Endothelial cell of umbilical vein (primary cell): ENCODE results near the gene CHGA. TPM values are rescaled to one million over a fixed set of nuclear protein-coding genes. Genes with fewer than 3 reads are reported as not detected.

Source experiments
- BruUV-seq: library from RNA; stranded (reverse); fragments of 400-500 nt; replicated peaks from 2 replicates; lab custom pipeline; 2021; lab: Mats Ljungman, UMichigan
- CTCF ChIA-PET: fragments of 300-600, 350-600 bp; sonication (Branson Sonifier 250); formaldehyde crosslinking; loops from one replicate; lab custom pipeline; 2021; ENCODE audit warnings: antibody characterized with exemption, inconsistent platforms; lab: Charles Lee
- POLR2A ChIA-PET: fragments of 300-600, 350-600 bp; sonication (Branson Sonifier 250); formaldehyde crosslinking; loops from one replicate; lab custom pipeline; 2021; ENCODE audit warnings: antibody characterized with exemption, inconsistent platforms; lab: Charles Lee
- DNase-seq: peaks from one replicate; pipeline ENCODE4 v3.0.0-alpha.2; 2011; ENCODE audit warnings: low read depth, low spot score
- FAIRE-seq: peaks from 2 replicates; lab custom pipeline; 2011; peaks lifted over from hg19 to GRCh38; lab: Jason Lieb, UNC
- H2AFZ ChIP-seq: 2 replicates; pipeline ENCODE4 v1.6.0; 2012; ENCODE audit warnings: low read depth, low read length, control low read depth, inconsistent platforms
- H3K27ac ChIP-seq: 2 replicates; pipeline ENCODE4 v1.5.1; 2011; ENCODE audit warnings: low read depth, mild to moderate bottlenecking, control low read depth, low read length, moderate library complexity; ENCODE audit not compliant: insufficient read depth
- H3K27me3 ChIP-seq, 2 experiments: 2 replicates each; pipeline versions ENCODE4 v1.6.0 to v1.6.1; 2011; ENCODE audit warnings: low read length in 2 of 2, mixed read lengths in 1 of 2; ENCODE audit not compliant: control insufficient read depth in 2 of 2, insufficient read depth in 2 of 2
- H3K36me3 ChIP-seq, 2 experiments: 2 replicates in 1 of 2; 3 replicates in 1 of 2; pipeline ENCODE4 v1.5.1; 2011; ENCODE audit warnings: low read length in 2 of 2, mild to moderate bottlenecking in 1 of 2, moderate library complexity in 1 of 2; ENCODE audit not compliant: control insufficient read depth in 2 of 2, insufficient read depth in 2 of 2; ENCODE audit errors: extremely low read depth in 1 of 2
- H3K4me1 ChIP-seq: 3 replicates; pipeline ENCODE4 v1.5.1; 2011; ENCODE audit warnings: mild to moderate bottlenecking, low read length; ENCODE audit not compliant: control insufficient read depth, insufficient read depth; ENCODE audit errors: extremely low read depth
- H3K4me2 ChIP-seq: 2 replicates; pipeline ENCODE4 v1.6.1; 2011; ENCODE audit warnings: low read length, control low read depth, mixed read lengths; ENCODE audit not compliant: insufficient read depth
- H3K4me3 ChIP-seq, 3 experiments: fragments of 200-600 bp in 1 of 3; sonication (generic), shearing (Covaris generic) in 1 of 3; replicated peaks in 1 of 3; 2 replicates each; pipeline ENCODE4 v1.5.1; 2011 to 2016; ENCODE audit warnings: control low read depth in 3 of 3, low read length in 3 of 3, mild to moderate bottlenecking in 2 of 3, inconsistent platforms in 1 of 3, low read depth in 1 of 3, moderate library complexity in 1 of 3; ENCODE audit not compliant: insufficient read depth in 1 of 3
- H3K79me2 ChIP-seq: 2 replicates; pipeline ENCODE4 v1.6.0; 2012; ENCODE audit warnings: low read length, inconsistent platforms; ENCODE audit not compliant: control insufficient read depth, insufficient read depth
- H3K9ac ChIP-seq: replicated peaks from 2 replicates; pipeline ENCODE3; 2011; ENCODE audit warnings: low read length, control low read depth; ENCODE audit not compliant: insufficient read depth; ENCODE audit errors: extremely low read depth
- H3K9me1 ChIP-seq: replicated peaks from 3 replicates; pipeline ENCODE4 v1.6.0; 2011; ENCODE audit warnings: mild to moderate bottlenecking, low read length; ENCODE audit not compliant: control insufficient read depth, insufficient read depth; ENCODE audit errors: extremely low read depth
- H3K9me3 ChIP-seq: replicated peaks from 2 replicates; pipeline ENCODE4 v1.5.1; 2012; ENCODE audit warnings: low read length, inconsistent platforms; ENCODE audit not compliant: control insufficient read depth, insufficient read depth
- H4K20me1 ChIP-seq: replicated peaks from 2 replicates; pipeline ENCODE3; 2011; ENCODE audit warnings: mild to moderate bottlenecking, low read length; ENCODE audit not compliant: control insufficient read depth, insufficient read depth; ENCODE audit errors: extremely low read depth
- CTCF ChIP-seq, 2 donors: IDR thresholded peaks; 1 replicate in 1 of 2; 2 replicates in 1 of 2; pipeline ENCODE4 v1.5.1; 2011; ENCODE audit warnings: low read length in 2 of 2, mild to moderate bottlenecking in 2 of 2, moderate library complexity in 2 of 2, control low read depth in 1 of 2, inconsistent platforms in 1 of 2, low read depth in 1 of 2; ENCODE audit not compliant: insufficient read depth in 1 of 2; ENCODE audit errors: extremely low read depth in 1 of 2
- EZH2 ChIP-seq: IDR thresholded peaks from 2 replicates; pipeline ENCODE4 v1.6.1; 2012; ENCODE audit warnings: borderline replicate concordance, low read depth, mild to moderate bottlenecking, moderate library complexity, low read length, inconsistent platforms; ENCODE audit not compliant: severe bottlenecking
- FOS ChIP-seq: IDR thresholded peaks from 2 replicates; pipeline ENCODE4 v1.6.1; 2011; ENCODE audit warnings: mild to moderate bottlenecking, low read length, moderate library complexity, borderline replicate concordance; ENCODE audit not compliant: insufficient read depth
- GATA2 ChIP-seq: IDR thresholded peaks from 2 replicates; pipeline ENCODE4 v1.7.0; 2011; ENCODE audit warnings: low read depth, mild to moderate bottlenecking, moderate library complexity, mixed read lengths, low read length; ENCODE audit not compliant: insufficient read length, insufficient read depth
- JUN ChIP-seq: IDR thresholded peaks from 2 replicates; pipeline ENCODE4 v1.6.1; 2011; ENCODE audit warnings: borderline replicate concordance, low read depth; ENCODE audit not compliant: insufficient read length, insufficient read depth
- MYC ChIP-seq: IDR thresholded peaks from one replicate; pipeline ENCODE4 v1.6.1; 2011; ENCODE audit warnings: mild to moderate bottlenecking, low read depth, low read length
- POLR2A ChIP-seq: IDR thresholded peaks from 2 replicates; pipeline ENCODE4 v1.6.1; 2012; ENCODE audit warnings: low read depth, mild to moderate bottlenecking, control low read depth, low read length
- POLR2AphosphoS5 ChIP-seq: IDR thresholded peaks from 2 replicates; pipeline ENCODE4 v1.6.1; 2012; ENCODE audit warnings: low read depth, mild to moderate bottlenecking, control low read depth, low read length, moderate library complexity; ENCODE audit not compliant: insufficient read depth
- dilution Hi-C: fragments of 300-500 bp; cut with MboI; formaldehyde crosslinking; loops from one replicate; pipeline ENCODE4 v1.15.0; 2019; ENCODE audit warnings: low sequenced_read_pairs; ENCODE audit not compliant: extremely low pct_ligation_motif_present
- intact Hi-C: fragments of 100-400 bp; cut with micrococcal nuclease; formaldehyde crosslinking; loops from one replicate; pipeline ENCODE4 v1.10.0; 2022
- polyA plus RNA-seq, 4 experiments: library from polyadenylated mRNA; depleted of rRNA in 3 of 4; stranded (reverse) in 3 of 4; unstranded in 1 of 4; fragments of >200 nt; gene quantifications; 2 replicates each; pipeline versions ENCODE4 v1.2.1 to v1.2.3, GENCODE V29; 2011 to 2012; ENCODE audit warnings: missing spikeins in 1 of 4
- total RNA-seq: library from RNA; stranded (reverse); gene quantifications from 2 replicates; pipeline ENCODE4 v1.2.3, GENCODE V29; 2021
- TF ChIP-seq, protein P1 (sequence below): IDR thresholded peaks from 2 replicates; pipeline ENCODE4 v1.6.1; 2011; ENCODE audit not compliant: insufficient read depth, insufficient read length

CHGA gene
- total and polyA plus RNA-seq, 2 donors (not counting 3 experiments of a cell fraction or from before 2014, with no cell fraction given): not detected

DNA sequence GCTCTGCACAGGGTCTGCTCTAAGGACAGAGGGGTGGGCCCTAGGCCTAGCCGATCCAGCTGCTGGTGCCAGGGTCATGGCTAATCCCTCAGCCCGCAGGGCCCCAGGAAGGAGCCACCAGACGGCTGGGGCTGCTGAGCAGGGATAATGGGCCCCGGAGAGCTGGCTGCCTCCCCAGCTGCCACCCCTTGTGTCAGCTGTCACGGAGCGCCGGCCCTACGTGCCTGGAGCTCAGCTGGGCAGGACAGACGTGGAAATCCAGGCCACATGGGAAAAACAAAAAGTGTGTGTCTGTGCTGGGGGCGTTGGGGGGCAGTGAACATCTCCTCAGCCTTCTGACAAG, 36.2 kb downstream of the CHGA start:
- no peaks in the 10 kb centered on the region for H3K79me2 ChIP-seq
- no peaks in the 10 kb centered on the region for H4K20me1 ChIP-seq
- H3K4me2 ChIP-seq: no peak overlapping the region
- no peak for DNase-seq
- no peak overlapping the region for H2AFZ ChIP-seq
- CTCF ChIA-PET: interaction anchor here (0.6 to 1.5 kb wide), 5 partner anchors 10 to 1011 kb away, joined by 3 to 7 read pairs (median 4); no protein-coding TSS in a partner anchor
- peaks cover 0 to 2% of the 10 kb centered on the region in 2 experiments for H3K36me3 ChIP-seq
- BruUV-seq: no TSS peak
- H3K4me3 ChIP-seq: no peak overlapping the region
- no peak for FAIRE-seq
- no peak overlapping the region for H3K27ac ChIP-seq
- no peak overlapping the region for H3K9ac ChIP-seq
- peaks cover 8% of the 10 kb centered on the region for H3K4me1 ChIP-seq
- no peak for TF ChIP-seq GATA2
- no peak for TF ChIP-seq CTCF (IDR thresholded peaks at IDR 0.05; ENCODE audit: extremely low read depth in 1 of 2, insufficient read depth in 1 of 2, low read depth in 1 of 2, low read length in 2 of 2)
- no peak for TF ChIP-seq MYC
- no peak for TF ChIP-seq JUN
- TF ChIP-seq, protein P1, sequence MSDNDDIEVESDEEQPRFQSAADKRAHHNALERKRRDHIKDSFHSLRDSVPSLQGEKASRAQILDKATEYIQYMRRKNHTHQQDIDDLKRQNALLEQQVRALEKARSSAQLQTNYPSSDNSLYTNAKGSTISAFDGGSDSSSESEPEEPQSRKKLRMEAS: no peak
- TF ChIP-seq POLR2AphosphoS5: no peak
- no peak for TF ChIP-seq FOS
- no peak for TF ChIP-seq EZH2
- TF ChIP-seq POLR2A: no peak
- dilution Hi-C loops (loop anchor here (25.0 kb wide), 1 partner anchor 178 kb away; no protein-coding TSS in a partner anchor), intact Hi-C loops (no loop called here)
- H3K27me3 ChIP-seq: no peaks in the 10 kb centered on the region
- H3K9me1 ChIP-seq: no peaks in the 10 kb centered on the region
- H3K9me3 ChIP-seq: no peaks in the 10 kb centered on the region
- POLR2A ChIA-PET: no interaction called here
